D721Med (cell line): Measurements from ENCODE around the gene ABLIM1.
"Not testable (repeated sequence)": the region's sequence is repeated elsewhere in the genome, so short reads cannot be mapped to it uniquely, and the experiment has no call there.

ENCODE experiments used
- DNase-seq: peaks from one replicate; pipeline ENCODE4 v3.0.0; 2011; ENCODE audit warnings: low spot score; ENCODE audit not compliant: insufficient read length
- FAIRE-seq: peaks from 2 replicates; lab custom pipeline; 2011; peaks lifted over from hg19 to GRCh38; lab: Jason Lieb, UNC
- CTCF ChIP-seq: IDR thresholded peaks from 2 replicates; pipeline ENCODE4 v1.5.1; 2012; ENCODE audit warnings: mild to moderate bottlenecking, control low read depth; ENCODE audit not compliant: insufficient read depth; ENCODE audit errors: missing control alignments

The ABLIM1 gene

GRCh38 chr10:114658175-114658574, at the start of gene ABLIM1:
Gene ABLIM1, minus strand, starts transcription at chr10:114658275. Its CDS starts 75 bp downstream, at chr10:114658200.
- DNase-seq (no peak), FAIRE-seq (no peak)
- TF ChIP-seq CTCF = no peak

- DNase-seq (no peak), FAIRE-seq (no peak)
- no peak for TF ChIP-seq CTCF
Observed at GRCh38 chr10:114706458-114707055, 48.5 kb upstream of the ABLIM1 start.

GRCh38 chr10:114704679-114705078, 46.6 kb upstream of the ABLIM1 start:
- DNase-seq (no peak), FAIRE-seq (no peak)
- TF ChIP-seq CTCF = no peak

GRCh38 chr10:114703377-114704107, 45.5 kb upstream of the ABLIM1 start:
- DNase-seq (no peak), FAIRE-seq (no peak)
- peak; percentile 34 for TF ChIP-seq CTCF

GRCh38 chr10:114698271-114699061, 40.4 kb upstream of the ABLIM1 start:
- no peak for TF ChIP-seq CTCF
- DNase-seq = no peak
- no peak for FAIRE-seq

GRCh38 chr10:114697061-114697598, 39.1 kb upstream of the ABLIM1 start:
- DNase-seq (no peak), FAIRE-seq (no peak)
- no peak for TF ChIP-seq CTCF

- not testable (repeated sequence) for DNase-seq, FAIRE-seq
Observed at GRCh38 chr10:114696301-114696700, 38.2 kb upstream of the ABLIM1 start.
